ENCODE results near the gene PCDHGA4.
"Not testable (repeated sequence)": the region's sequence is repeated elsewhere in the genome, so short reads cannot be mapped to it uniquely, and the experiment has no call there.

The PCDHGA4 gene

GRCh38 chr5:141354900-141355469 is at the start of gene PCDHGA4:
TSS of gene PCDHGA4 (plus strand) at chr5:141355021. CDS start at chr5:141355108, 87 bp downstream.
- DNase-seq (ENCODE audit: low read depth) = no peak

- no peak for DNase-seq (ENCODE audit: low read depth)
Observed at GRCh38 chr5:141306630-141307029, 48.2 kb upstream of the PCDHGA4 start.

GRCh38 chr5:141313711-141314110 is 41.1 kb upstream of the PCDHGA4 start:
- DNase-seq (ENCODE audit: low read depth) = no peak

- DNase-seq (ENCODE audit: low read depth) = not testable (repeated sequence)
Observed at GRCh38 chr5:141316963-141317362, 37.9 kb upstream of the PCDHGA4 start.

- DNase-seq (ENCODE audit: low read depth) = no peak
Observed at GRCh38 chr5:141319202-141319601, 35.6 kb upstream of the PCDHGA4 start.

- no peak for DNase-seq (ENCODE audit: low read depth)
Observed at GRCh38 chr5:141319699-141320098, 35.1 kb upstream of the PCDHGA4 start.

GRCh38 chr5:141320225-141321169 is 34.3 kb upstream of the PCDHGA4 start, which contains the start of gene TAF7:
TSS of gene TAF7 (minus strand) at chr5:141320784. CDS start at chr5:141320044, 740 bp downstream.
- peak; percentile 87 for DNase-seq (ENCODE audit: low read depth)

GRCh38 chr5:141322261-141322660 is 32.6 kb upstream of the PCDHGA4 start:
- DNase-seq (ENCODE audit: low read depth) = no peak

- peak; percentile 44 for DNase-seq (ENCODE audit: low read depth)
Observed at GRCh38 chr5:141326088-141326854, 28.6 kb upstream of the PCDHGA4 start.

- DNase-seq (ENCODE audit: low read depth) = no peak
Observed at GRCh38 chr5:141328231-141328630, 26.6 kb upstream of the PCDHGA4 start.

- DNase-seq (ENCODE audit: low read depth) = no peak
Observed at GRCh38 chr5:141330299-141331080, 24.3 kb upstream of the PCDHGA4 start, which contains the start of gene PCDHGA1. TSS of gene PCDHGA1 (plus strand) at chr5:141330514.

GRCh38 chr5:141332571-141332970 is 22.2 kb upstream of the PCDHGA4 start:
- not testable (repeated sequence) for DNase-seq (ENCODE audit: low read depth)

GRCh38 chr5:141338538-141339306 is 16.1 kb upstream of the PCDHGA4 start, which contains the start of gene PCDHGA2:
TSS of gene PCDHGA2 (plus strand) at chr5:141338760.
- no peak for DNase-seq (ENCODE audit: low read depth)

- DNase-seq (ENCODE audit: low read depth) = not testable (repeated sequence)
Observed at GRCh38 chr5:141340781-141341354, 14.0 kb upstream of the PCDHGA4 start.

GRCh38 chr5:141342773-141343172 is 12.0 kb upstream of the PCDHGA4 start:
- no peak for DNase-seq (ENCODE audit: low read depth)

- DNase-seq (ENCODE audit: low read depth) = no peak
Observed at GRCh38 chr5:141343242-141343952, 11.4 kb upstream of the PCDHGA4 start, which contains the start of gene PCDHGA3. TSS of gene PCDHGA3 (plus strand) at chr5:141343829. CDS start at chr5:141344034, 205 bp downstream.

GRCh38 chr5:141343953-141344463 is 10.8 kb upstream of the PCDHGA4 start:
- DNase-seq (ENCODE audit: low read depth) = no peak

- DNase-seq (ENCODE audit: low read depth) = no peak
Observed at GRCh38 chr5:141345327-141345726, 9.5 kb upstream of the PCDHGA4 start.

- DNase-seq (ENCODE audit: low read depth) = not testable (repeated sequence)
Observed at GRCh38 chr5:141346017-141346416, 8.8 kb upstream of the PCDHGA4 start.
